ENCODE results near the gene TSKU.

- TF ChIP-seq CTCF (IDR thresholded peaks at IDR 0.05) (no peak), POLR2A (IDR thresholded peaks at IDR 0.05) (no peak)
Measured at GRCh38 chr11:76777305-76777704, 5.9 kb upstream of the TSKU start.
